Renal cortex interstitium (tissue), 15 donors: ENCODE measurements around the gene COA8. TPM values are rescaled to one million over a fixed set of nuclear protein-coding genes. Genes with fewer than 3 reads are reported as not detected.

Source experiments
- DNase-seq, 11 donors: peaks; one replicate each; pipeline ENCODE4 v3.0.0-alpha.2; 2013; ENCODE audit warnings: low read depth in 9 of 11, low spot score in 4 of 11; ENCODE audit errors: extremely low read depth in 1 of 11
- long read RNA-seq, 16 experiments: transcript quantifications; one replicate each; lab custom pipeline, GENCODE V29; 2026
- polyA plus RNA-seq, 3 donors: library from polyadenylated mRNA; unstranded; fragments of 120-200 nt; gene quantifications; one replicate each; pipeline ENCODE4 v1.2.1, GENCODE V29; 2013; ENCODE audit not compliant: insufficient read length in 3 of 3

Gene COA8
- 10 to 100 TPM; 39.7 to 41.6 (median 40.5) TPM for polyA plus RNA-seq
- long read RNA-seq, donor 1, transcript APOPT1-201 (5 exons, 2,523 nt), result major isoform, 11 of 22 reads
- long read RNA-seq, donor 1, transcript APOPT1-202 (3 exons, 575 nt), result minor isoform, 7 of 22 reads
- long read RNA-seq, donor 1, partial matches to known transcripts, result 0 of 22 reads
- long read RNA-seq, donor 1, other reads (novel, unspliced or antisense), result 0 of 22 reads
- long read RNA-seq, donor 2, transcript APOPT1-201 (5 exons, 2,523 nt), result major isoform, 15 of 21 reads
- long read RNA-seq, donor 2, partial matches to known transcripts, result 0 of 21 reads
- long read RNA-seq, donor 2, other reads (novel, unspliced or antisense), result 0 of 21 reads
- long read RNA-seq, donor 3, transcript APOPT1-201 (5 exons, 2,523 nt), result major isoform, 17 of 32 reads
- long read RNA-seq, donor 3, transcript APOPT1-202 (3 exons, 575 nt), result minor isoform, 10 of 32 reads
- long read RNA-seq, donor 3, partial matches to known transcripts, result 0 of 32 reads
- long read RNA-seq, donor 3, other reads (novel, unspliced or antisense), result 0 of 32 reads
- long read RNA-seq, donor 4, transcript APOPT1-201 (5 exons, 2,523 nt), result major isoform, 14 of 23 reads
- long read RNA-seq, donor 4, transcript APOPT1-202 (3 exons, 575 nt), result minor isoform, 6 of 23 reads
- long read RNA-seq, donor 4, partial matches to known transcripts, result 0 of 23 reads
- long read RNA-seq, donor 4, other reads (novel, unspliced or antisense), result 0 of 23 reads
- long read RNA-seq, donor 5, result 0 reads
- long read RNA-seq, donor 6, transcript APOPT1-201 (5 exons, 2,523 nt), result major isoform, 15 of 23 reads
- long read RNA-seq, donor 6, partial matches to known transcripts, result 0 of 23 reads
- long read RNA-seq, donor 6, other reads (novel, unspliced or antisense), result 0 of 23 reads
- long read RNA-seq, donor 7, transcript APOPT1-201 (5 exons, 2,523 nt), result major isoform, 27 of 45 reads
- long read RNA-seq, donor 7, transcript APOPT1-202 (3 exons, 575 nt), result minor isoform, 14 of 45 reads
- long read RNA-seq, donor 7, partial matches to known transcripts, result 0 of 45 reads
- long read RNA-seq, donor 7, other reads (novel, unspliced or antisense), result 0 of 45 reads
- long read RNA-seq, donor 8, result 0 reads
- long read RNA-seq, donor 9, transcript APOPT1-203 (4 exons, 782 nt), result minor isoform, 5 of 53 reads
- long read RNA-seq, donor 9, transcript APOPT1-201 (5 exons, 2,523 nt), result major isoform, 18 of 53 reads
- long read RNA-seq, donor 9, transcript APOPT1-202 (3 exons, 575 nt), result minor isoform, 13 of 53 reads
- long read RNA-seq, donor 9, partial matches to known transcripts, result 8 of 53 reads
- long read RNA-seq, donor 9, other reads (novel, unspliced or antisense), result 7 of 53 reads
- long read RNA-seq, donor 10, transcript APOPT1-202 (3 exons, 575 nt), result minor isoform, 10 of 29 reads
- long read RNA-seq, donor 10, transcript APOPT1-201 (5 exons, 2,523 nt), result major isoform, 14 of 29 reads
- long read RNA-seq, donor 10, partial matches to known transcripts, result 0 of 29 reads
- long read RNA-seq, donor 10, other reads (novel, unspliced or antisense), result 0 of 29 reads
- long read RNA-seq, donor 11, transcript APOPT1-201 (5 exons, 2,523 nt), result major isoform, 16 of 19 reads
- long read RNA-seq, donor 11, partial matches to known transcripts, result 0 of 19 reads
- long read RNA-seq, donor 11, other reads (novel, unspliced or antisense), result 0 of 19 reads
- long read RNA-seq, donor 12, transcript APOPT1-202 (3 exons, 575 nt), result major isoform, 5 of 11 reads
- long read RNA-seq, donor 12, partial matches to known transcripts, result 0 of 11 reads
- long read RNA-seq, donor 12, other reads (novel, unspliced or antisense), result 0 of 11 reads
- long read RNA-seq, donor 13, result 0 reads
- long read RNA-seq, donor 14, transcript APOPT1-201 (5 exons, 2,523 nt), result minor isoform, 6 of 26 reads
- long read RNA-seq, donor 14, transcript APOPT1-202 (3 exons, 575 nt), result major isoform, 14 of 26 reads
- long read RNA-seq, donor 14, partial matches to known transcripts, result 0 of 26 reads
- long read RNA-seq, donor 14, other reads (novel, unspliced or antisense), result 0 of 26 reads
- long read RNA-seq, donor 15, transcript APOPT1-201 (5 exons, 2,523 nt), result major isoform, 5 of 7 reads
- long read RNA-seq, donor 15, partial matches to known transcripts, result 0 of 7 reads
- long read RNA-seq, donor 15, other reads (novel, unspliced or antisense), result 0 of 7 reads
- long read RNA-seq, donor 16, transcript APOPT1-201 (5 exons, 2,523 nt), result major isoform, 37 of 67 reads
- long read RNA-seq, donor 16, transcript APOPT1-207 (5 exons, 906 nt), result minor isoform, 6 of 67 reads
- long read RNA-seq, donor 16, transcript APOPT1-203 (4 exons, 782 nt), result minor isoform, 7 of 67 reads
- long read RNA-seq, donor 16, transcript APOPT1-202 (3 exons, 575 nt), result minor isoform, 15 of 67 reads
- long read RNA-seq, donor 16, partial matches to known transcripts, result 0 of 67 reads
- long read RNA-seq, donor 16, other reads (novel, unspliced or antisense), result 0 of 67 reads

- DNase-seq, result peak in 9 of 11 donors; percentile 59 to 85 (median 79)
These were observed at the start of gene COA8, which contains the start of gene BAG5 for GRCh38 chr14:103562429-103563225. TSS of gene COA8 (plus strand) at chr14:103562960. CDS start at chr14:103563002, 42 bp downstream. TSS of gene BAG5 (minus strand) at chr14:103562657. CDS start at chr14:103561164, 1,493 bp downstream.

GRCh38 chr14:103514596-103515421, 48.0 kb upstream of the COA8 start:
- DNase-seq, result no peak

- DNase-seq, result no peak
These were observed 46.2 kb upstream of the COA8 start for GRCh38 chr14:103516426-103517173.

- no peak for DNase-seq
These were observed 45.6 kb upstream of the COA8 start for GRCh38 chr14:103517174-103517566.

- DNase-seq, result no peak
These were observed 44.9 kb upstream of the COA8 start for GRCh38 chr14:103517721-103518421.

GRCh38 chr14:103518422-103519042, 44.2 kb upstream of the COA8 start:
- DNase-seq, result no peak

- no peak for DNase-seq
These were observed 43.5 kb upstream of the COA8 start for GRCh38 chr14:103519043-103519836.

- no peak for DNase-seq
These were observed 42.9 kb upstream of the COA8 start for GRCh38 chr14:103519837-103520212.

- no peak for DNase-seq
These were observed 42.5 kb upstream of the COA8 start for GRCh38 chr14:103520269-103520656.

- DNase-seq, result peak in 6 of 11 donors; percentile 43 to 77 (median 68)
These were observed 41.9 kb upstream of the COA8 start for GRCh38 chr14:103520657-103521437.

GRCh38 chr14:103521438-103521950, 41.3 kb upstream of the COA8 start:
- DNase-seq, result no peak
